B cell (primary cell): ENCODE measurements around the gene ARHGAP15. TPM values are rescaled to one million over a fixed set of nuclear protein-coding genes. Genes with fewer than 3 reads are reported as not detected.

Experiments
- ATAC-seq: fragments of 200-7000 bp; cut with Tn5 transposase; one replicate; pipeline ENCODE4 v1.10.0; 2021; ENCODE audit warnings: low read depth, mild to moderate bottlenecking, moderate number of reproducible peaks, moderate library complexity
- CTCF ChIA-PET: fragments of 350-600 bp; sonication (Branson Sonifier 250); formaldehyde crosslinking; loops from one replicate; lab custom pipeline; 2021; ENCODE audit warnings: antibody characterized with exemption, inconsistent platforms; lab: Charles Lee
- POLR2A ChIA-PET: fragments of 350-600 bp; sonication (Branson Sonifier 250); formaldehyde crosslinking; loops from one replicate; lab custom pipeline; 2021; ENCODE audit warnings: antibody characterized with exemption; lab: Charles Lee
- DNase-seq: peaks from one replicate; pipeline ENCODE4 v3.0.0; 2013
- H2AFZ ChIP-seq: 2 replicates; pipeline ENCODE4 v1.6.1; 2012; ENCODE audit warnings: mild to moderate bottlenecking, low read depth, low read length; ENCODE audit not compliant: insufficient read depth, poor library complexity, severe bottlenecking
- H3K27ac ChIP-seq, 2 donors: 1 replicate in 1 of 2; 2 replicates in 1 of 2; pipeline ENCODE4 v1.5.1; 2012 to 2013; ENCODE audit warnings: low read length in 2 of 2, mild to moderate bottlenecking in 2 of 2, moderate library complexity in 1 of 2
- H3K27me3 ChIP-seq, 4 experiments: fragments of 200-600 bp in 1 of 4; sonication (generic) in 1 of 4; replicated peaks in 1 of 4; 1 replicate in 2 of 4; 2 replicates in 2 of 4; pipeline versions ENCODE4 v1.6.1 to v1.7.0; 2013 to 2016; ENCODE audit warnings: low read length in 3 of 4, mild to moderate bottlenecking in 2 of 4, mixed read lengths in 1 of 4, moderate library complexity in 1 of 4; ENCODE audit not compliant: insufficient read depth in 4 of 4, control insufficient read depth in 3 of 4; ENCODE audit errors: control extremely low read depth in 1 of 4
- H3K36me3 ChIP-seq, 2 experiments: replicated peaks in 1 of 2; 1 replicate in 1 of 2; 2 replicates in 1 of 2; pipeline versions ENCODE4 v1.6.1 to v1.7.1; 2013; ENCODE audit warnings: low read length in 1 of 2; ENCODE audit not compliant: insufficient read depth in 2 of 2, control insufficient read depth in 1 of 2; ENCODE audit errors: control extremely low read depth in 1 of 2, extremely low read depth in 1 of 2
- H3K4me1 ChIP-seq, 2 donors: fragments of 200-600 bp in 1 of 2; sonication (generic) in 1 of 2; 1 replicate in 1 of 2; 2 replicates in 1 of 2; pipeline versions ENCODE4 v1.5.1 to v1.6.1; 2013 to 2017; ENCODE audit warnings: low read length in 2 of 2; ENCODE audit not compliant: control insufficient read depth in 2 of 2, insufficient read depth in 2 of 2
- H3K4me2 ChIP-seq: replicated peaks from 2 replicates; pipeline ENCODE3; 2012; ENCODE audit warnings: mild to moderate bottlenecking, low read depth, low read length; ENCODE audit not compliant: poor library complexity, severe bottlenecking
- H3K4me3 ChIP-seq, 5 experiments: fragments of 200-600 bp in 1 of 5; sonication (generic) in 1 of 5; 1 replicate in 3 of 5; 2 replicates in 2 of 5; pipeline versions ENCODE4 v1.5.1 to v1.7.0; 2011 to 2016; ENCODE audit warnings: low read length in 4 of 5, mild to moderate bottlenecking in 4 of 5, low read depth in 2 of 5, control low read depth in 1 of 5, moderate library complexity in 1 of 5; ENCODE audit not compliant: insufficient read depth in 1 of 5; ENCODE audit errors: control extremely low read depth in 1 of 5, extremely low read depth in 1 of 5
- H3K79me2 ChIP-seq: fragments of 200-600 bp; sonication (generic); one replicate; pipeline ENCODE4 v1.6.0; 2016; ENCODE audit warnings: low read length; ENCODE audit not compliant: control insufficient read depth, insufficient read depth
- H3K9ac ChIP-seq: fragments of 200-600 bp; sonication (generic); 2 replicates; pipeline ENCODE4 v1.6.1; 2017; ENCODE audit warnings: mild to moderate bottlenecking, low read length, moderate library complexity
- H3K9me3 ChIP-seq, 3 donors: one replicate each; pipeline versions ENCODE4 v1.6.1 to v1.7.1; 2013; ENCODE audit warnings: low read length in 2 of 3; ENCODE audit not compliant: control insufficient read depth in 2 of 3, insufficient read depth in 1 of 3; ENCODE audit errors: control extremely low read depth in 1 of 3
- H4K20me1 ChIP-seq: 2 replicates; pipeline ENCODE4 v1.6.0; 2012; ENCODE audit warnings: mild to moderate bottlenecking, low read length; ENCODE audit not compliant: insufficient read depth, control insufficient read depth, poor library complexity, severe bottlenecking
- H3K27ac Mint-ChIP-seq: one replicate; pipeline ENCODE4 v1.8.0; 2021; ENCODE audit warnings: mixed read lengths
- H3K27me3 Mint-ChIP-seq: one replicate; pipeline ENCODE4 v1.8.0; 2021; ENCODE audit warnings: mixed read lengths
- H3K4me1 Mint-ChIP-seq: one replicate; pipeline ENCODE4 v1.8.0; 2021; ENCODE audit warnings: mixed read lengths
- H3K4me3 Mint-ChIP-seq: one replicate; pipeline ENCODE4 v1.8.0; 2021; ENCODE audit warnings: mixed read lengths
- H3K9me3 Mint-ChIP-seq: one replicate; pipeline ENCODE4 v1.8.0; 2022; ENCODE audit warnings: mixed read lengths; ENCODE audit not compliant: insufficient read depth
- EZH2 ChIP-seq: IDR thresholded peaks from 2 replicates; pipeline ENCODE4 v1.6.1; 2012; ENCODE audit warnings: borderline replicate concordance, low read depth, mild to moderate bottlenecking, moderate library complexity, low read length; ENCODE audit not compliant: insufficient read depth, poor library complexity, severe bottlenecking
- WGBS: methylation state at CpG from one replicate; pipeline ENCODE4 v1.1.5; 2013; ENCODE audit warnings: missing lambda C conversion rate; ENCODE audit not compliant: insufficient coverage; 5-methylcytosine and 5-hydroxymethylcytosine counted together
- intact Hi-C: fragments of 100-400 bp; cut with micrococcal nuclease; formaldehyde crosslinking; loops from one replicate; pipeline ENCODE4 v1.10.0; 2022
- polyA plus RNA-seq: library from polyadenylated mRNA; depleted of rRNA; stranded (reverse); fragments of >200 nt; gene quantifications from 2 replicates; pipeline ENCODE4 v1.2.3, GENCODE V29; 2012
- total RNA-seq, 2 donors: library from RNA; stranded (reverse); fragments of 120-200 nt in 1 of 2; gene quantifications; 1 replicate in 1 of 2; 2 replicates in 1 of 2; pipeline versions ENCODE4 v1.2.3 to v1.2.4, GENCODE V29; 2013 to 2022
- TF ChIP-seq, protein P1 (sequence below): fragments of 200-600 bp; IDR thresholded peaks from one replicate; pipeline ENCODE4 v1.8.0; 2022; ENCODE audit warnings: antibody characterized with exemption, mild to moderate bottlenecking

The ARHGAP15 gene
- total and polyA plus RNA-seq, 2 donors (not counting 1 experiment from before 2014, with no cell fraction given), result 58.6 to 187 TPM

- peaks cover 2 to 9% of the 10 kb centered on the region in 2 experiments for H3K36me3 ChIP-seq
- H3K4me3 Mint-ChIP-seq, result no peak overlapping the region
- no peak overlapping the region for H3K27ac Mint-ChIP-seq
- intact Hi-C loops, result no loop called here
- DNase-seq (no peak), ATAC-seq (no peak)
- no peak for TF ChIP-seq EZH2
- TF ChIP-seq, protein P1, sequence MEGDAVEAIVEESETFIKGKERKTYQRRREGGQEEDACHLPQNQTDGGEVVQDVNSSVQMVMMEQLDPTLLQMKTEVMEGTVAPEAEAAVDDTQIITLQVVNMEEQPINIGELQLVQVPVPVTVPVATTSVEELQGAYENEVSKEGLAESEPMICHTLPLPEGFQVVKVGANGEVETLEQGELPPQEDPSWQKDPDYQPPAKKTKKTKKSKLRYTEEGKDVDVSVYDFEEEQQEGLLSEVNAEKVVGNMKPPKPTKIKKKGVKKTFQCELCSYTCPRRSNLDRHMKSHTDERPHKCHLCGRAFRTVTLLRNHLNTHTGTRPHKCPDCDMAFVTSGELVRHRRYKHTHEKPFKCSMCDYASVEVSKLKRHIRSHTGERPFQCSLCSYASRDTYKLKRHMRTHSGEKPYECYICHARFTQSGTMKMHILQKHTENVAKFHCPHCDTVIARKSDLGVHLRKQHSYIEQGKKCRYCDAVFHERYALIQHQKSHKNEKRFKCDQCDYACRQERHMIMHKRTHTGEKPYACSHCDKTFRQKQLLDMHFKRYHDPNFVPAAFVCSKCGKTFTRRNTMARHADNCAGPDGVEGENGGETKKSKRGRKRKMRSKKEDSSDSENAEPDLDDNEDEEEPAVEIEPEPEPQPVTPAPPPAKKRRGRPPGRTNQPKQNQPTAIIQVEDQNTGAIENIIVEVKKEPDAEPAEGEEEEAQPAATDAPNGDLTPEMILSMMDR, result no peak
- WGBS, result no CpG with 5 or more reads among the region's 3 CpGs
- no peak overlapping the region for H3K4me2 ChIP-seq
- peaks cover 35% of the 10 kb centered on the region for H3K4me1 Mint-ChIP-seq
- H2AFZ ChIP-seq, result no peak overlapping the region
- H3K27me3 ChIP-seq, result no peaks in the 10 kb centered on the region
- POLR2A ChIA-PET, result no interaction called here
- H3K27ac ChIP-seq, result no peak overlapping the region
- no peaks in the 10 kb centered on the region for H3K4me1 ChIP-seq
- no peaks in the 10 kb centered on the region for H3K9me3 ChIP-seq
- no peak overlapping the region for H3K4me3 ChIP-seq
- H3K9me3 Mint-ChIP-seq, result no peaks in the 10 kb centered on the region
- no peaks in the 10 kb centered on the region for H4K20me1 ChIP-seq
- peaks cover 5% of the 10 kb centered on the region for H3K79me2 ChIP-seq
- CTCF ChIA-PET, result no interaction called here
- no peak overlapping the region for H3K9ac ChIP-seq
- no peaks in the 10 kb centered on the region for H3K27me3 Mint-ChIP-seq
These were observed 268.8 kb downstream of the ARHGAP15 start for GRCh38 chr2:143397884-143398614.

DNA sequence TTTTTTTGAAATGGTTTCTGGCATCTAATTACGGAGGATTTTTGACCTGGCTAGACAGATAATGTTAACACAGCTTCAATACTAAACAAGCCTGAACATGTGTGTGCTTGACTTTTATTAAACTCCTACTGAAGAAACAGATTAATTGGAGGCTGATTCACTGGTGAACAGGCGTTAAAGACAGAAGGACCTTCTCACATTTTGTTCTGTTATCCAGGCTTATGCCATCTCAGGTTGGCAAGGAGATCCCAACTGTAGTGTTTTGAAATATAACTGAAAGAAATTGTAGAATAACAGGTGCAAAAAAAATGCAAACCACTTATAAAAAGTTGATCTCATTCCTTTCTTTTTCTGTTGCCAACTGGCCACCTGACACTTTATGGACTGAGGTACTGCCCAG, 269.6 kb downstream of the ARHGAP15 start:
- no CpG with 5 or more reads among the region's 2 CpGs for WGBS
- no peak overlapping the region for H3K9ac ChIP-seq
- H3K4me1 Mint-ChIP-seq, result peaks cover 35% of the 10 kb centered on the region
- H3K9me3 Mint-ChIP-seq, result no peaks in the 10 kb centered on the region
- intact Hi-C loops, result no loop called here
- ChIA-PET CTCF (no interaction called here), POLR2A (no interaction called here)
- ATAC-seq, result no peak
- DNase-seq, result no peak
- H3K4me2 ChIP-seq, result no peak overlapping the region
- no peak overlapping the region for H3K27ac ChIP-seq
- H3K79me2 ChIP-seq, result peaks cover 5% of the 10 kb centered on the region
- no peak overlapping the region for H3K4me3 Mint-ChIP-seq
- TF ChIP-seq, protein P1, result no peak
- H3K4me3 ChIP-seq, result no peak overlapping the region
- no peaks in the 10 kb centered on the region for H3K9me3 ChIP-seq
- H3K27me3 Mint-ChIP-seq, result no peaks in the 10 kb centered on the region
- no peaks in the 10 kb centered on the region for H4K20me1 ChIP-seq
- no peak overlapping the region for H2AFZ ChIP-seq
- H3K27ac Mint-ChIP-seq, result no peak overlapping the region
- H3K27me3 ChIP-seq, result no peaks in the 10 kb centered on the region
- H3K36me3 ChIP-seq, result peaks cover 2 to 9% of the 10 kb centered on the region in 2 experiments
- H3K4me1 ChIP-seq, result no peaks in the 10 kb centered on the region
